T1000 (cell line): ENCODE data around the gene KCNAB2.

Experiments used
- DNase-seq: peaks from one replicate; lab custom pipeline; 2025; ENCODE audit warnings: mixed read lengths; lab: John Stamatoyannopoulos, UW

The KCNAB2 gene

DNA sequence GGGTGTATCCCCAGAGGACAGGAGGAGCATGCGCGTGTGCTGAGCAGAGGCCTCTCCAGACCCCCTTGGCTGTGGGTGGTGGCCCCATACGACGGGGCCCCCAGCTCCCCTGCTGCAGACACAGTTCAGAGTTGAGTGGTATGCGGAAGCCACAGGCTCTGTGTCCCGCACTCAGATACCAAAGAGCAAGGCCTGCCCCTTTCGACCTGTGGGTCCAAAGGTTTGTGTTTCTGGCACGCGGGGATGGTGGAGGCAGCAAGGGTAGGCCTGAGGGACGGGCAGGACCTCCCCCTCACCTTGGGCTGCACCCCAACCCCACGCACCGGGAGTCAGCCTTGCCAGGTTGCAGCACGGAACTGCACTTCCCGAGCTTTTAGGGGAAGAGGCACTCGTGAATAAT, at the start of gene KCNAB2:
KCNAB2 (plus strand) TSS at position 328 of the 400 bp plus-strand sequence. CDS start 5,649 bp downstream, outside the sequence.
- DNase-seq = no peak

DNA sequence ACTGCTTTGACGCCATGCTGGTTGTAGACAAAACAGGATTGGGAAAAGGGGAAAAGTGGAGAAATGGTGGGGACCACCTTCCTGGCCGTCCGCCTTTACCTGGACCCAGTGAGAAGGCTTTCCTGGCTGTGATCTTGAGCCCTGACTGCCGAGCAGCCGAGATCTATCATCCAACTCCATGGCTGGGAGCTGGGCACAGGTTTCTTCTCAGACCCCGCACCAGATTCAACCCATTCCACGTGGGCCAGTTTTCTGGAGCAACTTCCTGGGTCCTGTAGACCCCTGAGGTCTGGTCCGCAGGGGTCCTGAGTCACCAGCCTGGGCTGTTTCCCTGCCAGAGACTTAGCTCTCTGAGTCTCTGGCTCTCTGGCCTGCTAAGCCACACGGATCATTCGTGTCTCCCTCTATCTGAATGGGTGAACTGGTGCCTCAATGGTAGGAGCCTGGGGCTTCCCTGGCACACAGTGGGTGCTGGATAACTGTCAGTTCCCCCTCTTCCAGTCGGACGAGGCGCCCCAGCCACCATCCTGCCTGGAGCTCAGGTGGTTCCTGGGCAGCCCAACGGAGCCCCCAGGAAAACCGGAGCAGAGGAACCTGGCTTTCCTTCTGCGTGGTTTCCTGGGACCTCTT, 48.9 kb upstream of the KCNAB2 start:
- DNase-seq = no peak

DNA sequence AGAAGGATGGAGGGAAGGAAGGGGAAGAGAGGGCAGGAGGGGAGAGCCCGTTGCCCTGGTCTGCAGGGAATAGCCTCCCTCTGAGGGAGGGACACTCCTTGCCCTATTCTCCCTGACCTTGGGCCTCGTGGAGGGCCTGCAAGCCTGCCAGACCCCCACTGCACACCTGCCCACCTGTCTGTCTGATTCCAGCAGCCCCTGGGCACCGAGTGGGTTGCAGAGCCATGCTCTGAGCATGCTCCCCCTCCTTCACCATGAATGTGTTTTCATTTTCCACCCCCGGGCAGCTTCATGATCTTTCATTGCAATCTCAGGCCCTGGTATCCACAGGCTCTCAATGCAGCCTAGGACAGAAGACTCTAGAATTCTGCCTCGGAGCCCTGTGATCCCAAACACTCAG, 48.4 kb upstream of the KCNAB2 start:
- DNase-seq = no peak

DNA sequence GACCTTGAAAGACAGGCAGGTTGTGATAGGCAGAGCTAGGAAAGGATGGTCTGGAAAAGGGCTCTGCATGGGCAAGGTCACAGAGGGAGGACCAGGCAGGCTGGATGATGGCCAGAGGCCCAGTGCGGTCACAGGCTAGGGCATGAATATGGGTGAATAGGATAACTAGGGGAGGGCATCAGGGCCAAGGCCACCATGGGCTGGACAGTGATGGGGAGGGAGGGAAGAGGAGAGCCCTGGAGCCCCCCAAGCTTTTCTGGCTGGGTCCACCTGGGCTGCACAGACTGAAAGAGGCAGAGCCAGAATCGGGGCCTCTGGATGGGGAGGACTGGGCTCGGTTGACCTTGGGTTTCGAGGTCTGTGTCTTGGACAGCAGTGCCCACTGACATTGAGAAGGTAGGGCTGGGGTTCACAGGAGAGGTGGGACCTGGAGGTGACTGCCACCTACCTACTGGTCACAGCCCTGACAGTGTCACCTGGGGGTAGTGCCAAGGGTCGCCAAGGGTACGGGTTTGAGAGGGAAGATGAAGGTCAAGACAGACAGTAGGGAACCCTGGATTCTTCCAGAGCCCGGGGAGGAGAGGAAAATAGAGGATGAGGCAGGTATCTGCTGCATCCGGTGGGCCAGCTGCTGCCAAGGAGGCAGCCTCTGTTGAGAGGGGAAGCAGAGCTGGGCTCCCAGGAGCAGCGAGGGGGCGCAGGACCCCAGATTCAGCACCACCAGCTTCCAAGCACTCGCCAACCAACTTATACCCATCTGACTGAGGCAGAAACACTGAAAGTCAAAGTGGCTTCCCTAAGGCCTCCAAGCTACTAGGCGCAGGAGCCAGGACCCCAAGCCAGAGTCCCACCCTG, 47.4 kb upstream of the KCNAB2 start:
- DNase-seq = no peak

DNA sequence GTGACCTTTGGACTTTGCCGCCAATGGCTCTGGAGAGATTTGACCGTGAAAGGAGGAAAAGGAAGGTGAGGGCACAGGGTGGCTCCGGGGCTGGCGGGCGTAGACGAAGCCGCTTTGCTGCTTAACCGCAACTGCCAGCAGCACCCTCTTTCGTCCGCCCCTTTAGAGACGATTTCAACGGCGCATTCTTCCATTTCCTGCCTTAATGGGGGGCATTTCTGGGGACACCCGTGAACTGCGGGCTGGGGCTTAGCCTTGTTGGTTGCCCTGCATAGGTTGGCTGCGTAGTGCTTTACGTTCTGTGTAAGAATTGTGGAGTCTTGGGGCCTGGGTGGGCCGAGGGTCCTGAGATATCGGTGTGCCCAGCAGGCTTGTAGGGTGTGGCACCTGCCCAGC, 46.8 kb upstream of the KCNAB2 start:
- DNase-seq = no peak

DNA sequence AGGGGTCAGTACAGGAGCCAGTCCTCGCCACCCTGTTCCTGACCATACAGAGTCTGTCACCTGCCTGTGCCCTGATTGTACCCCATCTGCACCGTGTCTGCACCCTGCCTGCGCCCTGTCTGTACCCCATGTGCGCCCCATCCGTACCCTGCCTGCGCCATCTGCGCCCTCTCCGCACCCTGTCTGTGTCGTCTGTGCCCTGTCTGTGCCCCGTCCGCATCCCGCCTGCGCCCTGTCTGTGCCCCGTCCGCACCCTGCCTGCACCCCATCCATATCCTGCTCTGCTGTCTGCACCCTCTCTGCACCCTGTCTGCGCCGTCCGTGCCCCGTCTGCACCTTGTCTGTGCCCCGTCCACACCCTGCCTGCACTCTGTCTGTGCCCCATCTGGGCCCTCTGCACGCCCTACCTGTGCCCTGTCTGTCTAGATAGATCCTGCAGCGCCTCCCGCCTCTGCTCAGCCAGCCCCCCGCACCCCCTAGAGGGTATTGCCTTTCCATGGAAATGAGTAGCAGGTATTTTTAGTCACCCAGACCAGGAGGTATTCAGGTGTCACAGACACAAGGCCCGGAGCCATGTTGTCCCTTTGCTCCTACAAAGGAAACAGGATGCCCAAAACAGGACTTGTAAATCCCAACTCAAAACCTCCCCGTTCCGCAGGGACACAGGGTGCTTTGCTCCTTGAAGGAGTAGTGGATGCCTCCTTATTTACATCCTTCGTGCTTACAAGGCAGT, 45.8 kb upstream of the KCNAB2 start:
- DNase-seq = no peak

DNA sequence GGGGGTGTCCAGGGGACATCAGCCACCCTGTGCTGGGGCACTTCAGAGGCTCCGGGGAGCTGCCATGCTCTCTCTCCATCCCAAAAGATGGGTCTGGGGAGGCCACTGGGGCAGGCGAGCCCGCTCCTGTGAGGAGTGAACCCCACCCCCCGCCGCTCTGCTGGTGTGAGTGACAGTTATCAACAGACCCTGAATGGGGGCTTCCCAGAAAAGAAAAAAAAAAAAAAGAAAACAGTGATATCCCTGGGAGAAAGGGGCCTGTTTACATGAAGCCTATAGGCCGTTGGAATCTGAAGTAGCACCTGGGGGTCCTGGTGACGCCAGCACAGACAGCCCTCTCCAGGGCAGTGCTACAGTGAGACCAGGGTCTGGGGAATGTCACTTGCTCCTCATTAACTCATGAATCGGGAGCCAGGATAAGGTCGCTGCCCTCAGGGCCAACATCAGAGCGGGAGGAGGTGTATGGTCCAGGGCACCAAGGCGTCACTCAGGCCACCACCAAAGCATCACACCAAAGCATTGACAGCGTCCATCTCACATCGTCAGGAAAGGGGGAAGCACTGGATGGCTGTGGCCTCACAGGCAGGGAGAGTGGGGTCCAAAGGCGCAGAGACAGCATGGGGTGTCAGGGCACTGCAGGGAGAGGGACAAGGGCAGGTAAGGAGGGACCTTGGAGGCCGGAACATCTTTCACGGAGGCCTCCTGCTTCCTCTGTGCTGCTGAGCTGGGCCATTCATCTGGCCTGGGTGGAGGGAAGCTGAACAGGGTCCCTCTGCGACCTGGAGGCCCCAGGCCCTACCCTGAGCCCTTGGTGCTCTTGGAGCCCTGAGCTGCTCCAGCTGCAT, 45.0 kb upstream of the KCNAB2 start:
- DNase-seq = no peak

DNA sequence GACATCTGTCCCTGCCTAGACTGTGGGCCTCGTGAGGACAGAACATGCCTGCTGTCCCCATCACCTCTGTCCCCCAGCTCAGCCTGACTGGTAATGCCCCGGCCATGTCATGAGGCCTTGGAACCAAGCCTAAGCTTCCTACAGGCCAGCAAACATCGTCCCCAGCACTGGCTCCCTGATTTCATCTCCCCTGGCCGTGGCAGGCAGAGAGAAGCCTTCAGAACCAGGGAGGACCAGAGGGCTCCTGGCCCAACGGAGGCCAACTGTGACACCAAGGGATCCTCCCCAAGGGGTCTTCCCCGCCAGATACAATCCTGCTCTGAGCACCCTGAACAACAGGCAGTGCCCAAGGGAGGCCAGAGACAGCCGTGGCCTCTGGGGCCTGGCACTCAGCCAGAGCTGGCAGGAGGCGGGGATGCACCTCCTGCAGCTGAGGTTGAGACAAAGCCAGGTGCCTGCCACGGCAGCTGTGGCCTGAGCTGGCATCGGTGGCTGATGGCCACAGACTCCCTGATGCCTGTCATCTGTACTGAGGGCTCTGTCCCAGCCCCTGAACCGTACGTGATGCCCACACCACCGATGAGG, 43.6 kb upstream of the KCNAB2 start:
- no peak for DNase-seq

DNA sequence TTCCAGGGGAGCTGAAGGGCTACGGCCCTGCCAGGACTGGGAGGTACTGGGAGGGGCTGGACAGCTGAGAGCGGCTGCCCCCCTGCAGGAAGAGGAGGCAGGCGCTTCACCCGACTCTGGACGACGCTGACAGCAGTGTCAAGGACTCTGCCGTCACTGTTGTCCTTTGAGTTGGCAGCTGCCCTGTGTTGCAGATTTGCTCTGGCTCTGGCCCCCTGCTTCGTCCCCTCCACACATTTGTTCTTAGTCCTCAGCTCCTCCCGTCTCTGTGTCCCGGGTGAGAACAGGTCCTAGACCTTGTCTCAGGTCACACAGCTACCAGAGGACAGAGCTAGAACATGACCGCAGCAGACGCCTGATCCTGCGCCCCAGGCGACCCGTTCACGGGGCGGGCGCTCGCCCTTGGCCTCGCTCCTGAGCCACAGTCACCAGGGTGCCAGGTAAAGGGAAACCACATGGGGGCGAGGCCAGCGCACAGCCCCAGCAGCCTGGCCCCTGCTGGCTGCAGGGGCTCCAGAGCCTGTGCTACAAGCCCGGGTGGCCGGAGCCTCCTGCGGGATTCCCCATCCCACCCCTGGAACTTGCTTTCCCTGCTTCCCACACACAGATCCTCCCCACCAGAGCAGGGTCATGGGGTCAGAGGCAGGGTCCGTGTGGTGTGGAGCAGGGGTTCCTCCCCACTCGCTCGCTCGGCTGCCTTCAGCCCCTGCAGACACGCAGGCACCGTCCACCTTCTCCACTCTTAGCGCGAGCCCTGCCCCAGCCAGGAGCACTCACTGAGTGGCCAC, 42.8 kb upstream of the KCNAB2 start:
- no peak for DNase-seq

DNA sequence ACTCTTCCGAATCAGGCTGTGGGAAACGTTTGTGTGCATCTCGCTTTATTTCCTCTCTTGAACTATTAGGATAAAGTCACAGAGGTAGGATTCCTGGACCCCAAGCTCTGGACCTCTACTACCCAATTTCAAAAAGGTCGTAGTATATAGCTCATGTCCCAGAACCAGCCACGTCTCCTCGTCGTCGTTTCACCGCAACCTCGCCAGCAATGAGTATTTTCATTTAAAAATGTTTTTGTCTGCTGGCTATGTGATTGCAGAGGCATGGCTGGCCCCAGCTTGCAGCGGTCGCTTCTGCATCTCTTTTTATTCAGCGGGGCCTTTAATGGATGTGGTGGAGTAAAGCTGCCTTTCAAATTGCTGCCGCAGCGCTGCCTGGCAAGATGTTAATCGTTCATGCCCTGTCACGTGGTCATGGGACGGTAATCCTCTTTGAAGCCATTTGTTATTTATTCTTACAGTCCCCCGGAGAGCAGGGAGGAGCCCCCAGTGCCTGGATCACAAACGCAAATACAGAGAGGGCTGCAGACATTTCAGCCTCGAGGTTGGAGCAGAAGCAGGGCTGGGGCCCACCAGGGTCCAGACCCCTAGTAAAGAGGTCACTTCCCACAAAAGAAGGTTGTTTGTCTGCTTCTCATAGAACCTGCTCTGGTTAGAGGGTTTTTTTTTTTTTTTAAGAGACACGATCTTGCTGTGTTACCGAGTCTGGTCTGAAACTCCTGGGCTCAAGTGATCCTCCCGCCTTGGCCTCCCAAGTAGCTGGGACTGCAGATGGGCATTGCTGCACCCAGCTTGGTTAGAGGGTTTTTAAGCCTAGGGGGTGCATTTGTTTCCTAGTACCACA, 41.9 kb upstream of the KCNAB2 start:
- no peak for DNase-seq

DNA sequence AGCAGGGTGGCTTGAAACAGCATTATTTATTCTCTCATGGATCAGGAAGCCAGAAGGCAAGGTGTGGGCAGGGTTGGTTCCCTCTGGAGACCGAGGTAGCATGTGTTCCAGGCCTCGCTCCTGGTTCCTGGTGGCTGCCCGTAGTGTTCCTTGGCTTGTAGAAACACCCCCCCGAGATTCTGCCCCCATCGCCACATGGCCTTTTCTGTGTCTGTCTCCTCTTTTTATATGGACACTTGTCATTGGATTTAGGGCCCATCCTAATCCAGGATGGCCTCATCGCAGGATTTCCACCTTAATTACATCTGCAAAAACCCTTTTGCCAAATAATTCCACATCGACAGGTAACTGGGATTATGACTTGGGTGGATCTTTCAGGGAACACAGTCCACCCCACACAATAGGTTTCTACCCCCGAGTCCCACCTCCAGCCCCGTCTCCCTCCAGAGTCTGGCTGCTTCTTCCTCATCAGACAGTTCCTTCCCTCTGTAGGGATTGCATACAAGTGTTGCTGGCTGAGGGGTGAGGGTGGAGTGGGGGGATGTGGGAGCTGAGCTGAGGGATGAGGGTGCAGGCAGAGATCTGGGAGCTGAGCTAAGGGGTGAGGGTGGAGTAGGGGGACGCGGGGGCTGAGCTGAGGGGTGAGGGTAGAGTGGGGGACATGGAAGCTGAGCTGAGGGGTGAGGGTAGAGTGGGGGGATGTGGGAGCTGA, 41.1 kb upstream of the KCNAB2 start:
- no peak for DNase-seq

DNA sequence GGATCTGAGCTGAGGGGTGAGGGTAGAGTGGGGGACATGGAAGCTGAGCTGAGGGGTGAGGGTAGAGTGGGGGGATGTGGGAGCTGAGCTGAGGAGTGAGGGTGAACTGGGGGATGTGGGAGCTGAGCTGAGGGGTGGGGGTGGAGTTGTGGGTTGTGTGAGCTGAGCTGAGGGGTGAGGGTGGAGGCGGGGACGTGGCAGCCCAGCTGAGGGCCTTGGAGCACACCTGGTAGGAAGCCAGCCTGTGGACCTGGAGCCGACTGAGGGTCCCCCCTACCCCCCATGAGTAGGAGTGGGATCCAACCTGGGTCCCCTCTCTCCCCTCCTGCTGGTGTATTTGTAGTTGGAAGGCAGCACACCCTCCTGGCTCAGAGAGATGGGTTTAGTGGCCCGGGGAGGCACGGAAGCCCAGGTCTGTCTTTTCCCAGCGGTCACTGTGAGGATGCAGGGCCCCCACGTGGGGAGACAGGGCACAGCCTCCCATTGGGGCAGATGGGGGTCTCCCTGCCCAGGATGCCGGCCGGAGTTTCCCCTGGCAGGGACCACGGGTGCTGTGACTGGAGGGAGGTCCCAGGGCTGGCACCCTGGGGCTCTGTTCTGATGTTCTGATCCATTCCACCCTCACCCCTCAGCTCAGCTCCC, 40.3 kb upstream of the KCNAB2 start:
- DNase-seq = no peak

DNA sequence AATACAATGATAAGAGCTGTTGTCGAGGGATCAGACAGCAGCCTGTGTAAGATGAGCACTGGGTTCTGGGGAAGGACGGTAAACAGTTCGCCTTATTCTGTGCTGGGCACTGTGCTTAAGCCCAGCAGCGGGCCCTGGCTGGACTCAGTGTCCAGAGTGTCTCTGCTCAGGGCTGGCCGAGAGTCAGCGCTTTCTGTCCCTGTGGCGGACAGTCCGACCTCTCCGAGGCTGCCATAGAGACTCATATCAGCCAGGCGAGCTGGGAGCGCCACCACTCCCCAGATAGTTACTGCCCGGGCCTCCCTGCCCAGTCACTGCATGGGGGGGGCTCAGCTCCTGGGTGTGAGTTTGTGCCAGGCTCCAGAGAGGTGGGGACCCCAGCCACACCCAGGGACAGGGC, 38.8 kb upstream of the KCNAB2 start:
- DNase-seq = no peak

DNA sequence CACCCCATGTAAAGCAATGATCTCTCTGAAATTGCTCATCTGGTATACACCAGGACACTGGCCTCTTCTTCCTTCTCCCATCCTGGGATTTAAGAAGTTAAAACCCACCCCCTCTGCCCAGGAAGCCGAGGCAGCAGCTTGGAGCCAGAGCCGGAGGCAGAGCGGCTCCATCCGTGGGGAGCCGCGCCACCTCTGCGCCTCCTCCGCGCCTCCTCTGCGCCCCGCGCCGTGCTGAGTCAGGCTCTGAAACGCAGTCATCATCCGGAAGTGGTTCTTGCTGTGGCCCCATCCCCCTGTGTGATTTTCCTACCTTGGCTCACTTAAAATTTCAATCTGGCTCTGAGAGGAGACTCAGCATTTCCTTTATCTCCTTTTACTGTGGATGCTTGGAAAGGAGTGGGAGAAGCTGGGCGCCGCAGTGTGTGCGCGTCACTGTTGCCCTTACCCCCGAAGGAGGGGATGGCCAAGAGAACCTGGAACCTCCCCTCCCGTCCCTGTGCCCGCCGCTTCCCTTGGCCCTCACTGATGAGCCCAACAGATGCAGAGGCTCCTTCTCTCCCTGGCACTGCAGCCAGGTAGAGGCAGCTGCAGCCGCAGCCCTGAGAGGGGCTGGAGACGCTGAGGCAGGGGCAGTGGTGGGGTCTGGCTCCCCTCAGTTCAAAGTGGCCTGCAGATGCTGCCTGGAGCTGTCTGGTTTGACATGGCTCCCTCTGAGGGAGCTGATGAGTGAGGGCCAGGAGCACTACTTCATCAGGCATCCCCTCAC, 38.2 kb upstream of the KCNAB2 start:
- DNase-seq = no peak

DNA sequence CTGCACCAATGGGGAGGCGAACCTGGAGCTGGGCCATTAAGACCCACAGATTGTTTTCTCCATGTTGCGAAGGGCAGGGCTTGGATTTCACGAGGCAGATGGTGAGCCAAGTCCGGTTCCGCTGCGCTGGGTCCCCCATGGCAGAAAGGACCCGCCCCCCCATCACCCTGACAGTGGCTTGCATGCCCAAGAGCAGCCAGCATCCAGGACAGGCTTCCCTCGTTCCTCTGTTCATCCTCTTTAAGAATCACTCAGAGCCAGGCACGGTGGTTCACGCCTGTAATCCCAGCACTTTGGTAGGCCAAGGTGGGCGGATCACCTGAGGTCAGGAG, 37.6 kb upstream of the KCNAB2 start:
- DNase-seq = no peak

DNA sequence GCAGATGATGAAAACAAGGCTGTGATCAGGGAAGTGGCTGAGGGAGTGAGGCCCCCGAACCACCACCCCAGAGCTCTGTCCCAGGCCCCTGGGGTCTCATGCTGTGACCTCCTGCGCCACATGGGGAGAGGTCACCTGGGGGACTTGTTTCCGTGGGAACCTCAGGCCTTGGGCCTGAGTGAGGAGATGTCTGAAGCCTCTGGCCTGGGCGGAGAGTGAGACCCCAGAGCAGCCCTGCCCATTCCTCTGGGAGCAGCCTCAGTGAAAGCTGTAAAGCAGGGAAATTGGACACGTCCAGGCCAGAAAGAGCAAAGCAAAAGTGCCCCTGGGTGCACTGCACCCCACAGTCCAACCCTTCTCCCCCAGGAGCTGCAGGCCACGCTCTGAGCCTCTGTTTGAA, 37.0 kb upstream of the KCNAB2 start:
- no peak for DNase-seq

DNA sequence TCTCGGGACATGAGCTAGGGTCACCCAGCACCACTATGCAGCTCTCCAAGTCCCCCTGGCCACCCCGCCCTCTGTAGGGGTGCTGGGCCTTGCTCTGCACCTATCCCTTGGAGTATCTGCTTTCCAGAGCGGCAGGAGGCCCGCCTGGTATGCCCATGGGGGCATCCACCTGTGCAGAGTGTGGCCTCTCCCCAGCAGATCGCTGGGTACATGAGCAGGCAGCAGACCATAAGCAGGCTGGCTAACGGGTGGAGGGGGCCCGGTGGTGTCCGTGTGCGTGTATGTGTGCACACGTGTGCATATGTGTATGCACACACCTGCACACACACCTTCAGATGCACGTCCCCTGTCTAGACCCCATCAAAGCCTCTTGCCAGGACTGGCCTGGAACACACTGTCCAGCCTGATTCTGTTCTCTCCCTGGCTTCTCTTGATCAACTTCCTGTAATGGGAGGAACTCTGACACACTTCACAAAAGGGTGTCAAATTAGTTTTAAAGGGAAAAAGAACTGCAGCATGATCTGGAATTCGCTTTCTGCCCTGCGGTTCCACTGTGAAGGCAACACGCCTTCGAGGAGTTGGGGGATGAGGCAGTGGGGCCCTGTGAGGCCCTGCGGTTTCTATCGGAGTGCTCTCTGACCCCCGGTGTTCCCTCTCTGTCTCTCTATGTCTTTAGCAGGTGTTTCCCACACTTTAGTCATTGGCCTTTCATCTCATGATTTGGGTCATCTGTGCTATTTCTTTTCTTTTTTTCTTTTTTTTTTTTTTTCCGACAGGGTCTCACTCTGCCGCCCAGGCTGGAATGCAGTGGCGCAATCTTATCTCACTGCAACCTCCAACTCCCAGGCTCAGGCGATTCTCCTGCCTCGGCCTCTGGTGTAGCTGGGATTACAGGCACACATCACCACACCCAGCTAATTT, 36.3 kb upstream of the KCNAB2 start:
- DNase-seq = no peak
